Activated naive CD8-positive, alpha-beta T cell treated with anti-CD3 and anti-CD28 coated beads, Interleukin-2, amount 50 U/mL, for 16 hours (primary cell): Measurements from ENCODE around the gene XRRA1.
"Not testable (repeated sequence)": the region's sequence is repeated elsewhere in the genome, so short reads cannot be mapped to it uniquely, and the experiment has no call there.

Experiments
- DNase-seq: peaks from one replicate; pipeline ENCODE4 v3.0.0-alpha.2; 2020; ENCODE audit warnings: low read depth, low spot score

Gene XRRA1

DNA sequence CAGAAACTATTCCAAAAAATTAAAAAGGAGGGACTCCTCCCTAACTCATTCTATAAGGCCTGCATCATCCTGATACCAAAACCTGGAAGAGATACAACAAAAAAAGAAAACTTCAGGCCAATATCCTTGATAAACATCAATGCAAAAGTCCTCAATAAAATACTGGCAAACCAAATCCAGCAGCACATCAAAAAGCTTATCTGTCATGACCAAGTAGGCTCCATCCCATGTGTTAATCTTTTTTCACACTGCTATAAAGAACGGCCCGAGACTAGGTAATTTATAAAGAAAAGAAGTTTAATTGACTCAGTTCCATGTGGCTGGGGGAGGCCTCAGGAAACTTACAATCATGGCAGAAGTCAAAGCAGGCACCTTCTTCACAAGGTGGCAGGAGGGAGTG, 123.3 kb downstream of the XRRA1 start:
- DNase-seq = not testable (repeated sequence)

DNA sequence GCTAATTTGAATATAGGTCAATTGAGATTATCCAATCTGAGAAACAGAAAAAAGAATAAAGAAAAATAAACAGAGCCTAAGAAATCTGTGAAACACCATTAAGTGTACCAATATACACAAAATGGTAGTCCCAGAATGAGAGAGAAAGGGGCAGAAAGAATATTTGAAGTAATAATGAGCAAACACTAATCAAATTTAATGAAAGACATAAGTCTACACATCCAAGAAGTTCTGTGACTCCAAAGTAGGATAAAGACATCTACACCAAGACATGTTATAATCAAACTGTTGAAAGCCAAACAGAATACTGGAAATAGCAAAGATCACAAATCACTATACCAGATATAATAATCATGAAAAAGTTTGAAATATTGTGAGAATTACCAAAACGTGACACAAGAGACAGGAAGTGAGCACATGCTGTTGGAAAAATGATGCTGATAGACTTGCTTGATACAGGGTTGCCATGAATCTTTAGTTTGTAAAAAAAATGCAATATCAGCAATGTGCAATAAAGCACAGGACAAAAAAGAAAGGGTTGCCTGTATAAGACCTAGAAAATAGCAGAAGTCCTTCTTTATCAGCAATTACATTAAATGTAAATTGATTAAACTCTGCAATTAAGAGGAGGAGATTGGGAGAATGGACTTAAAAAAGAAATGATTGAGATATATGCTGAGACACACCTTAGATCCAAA, 124.5 kb downstream of the XRRA1 start:
- DNase-seq = no peak

DNA sequence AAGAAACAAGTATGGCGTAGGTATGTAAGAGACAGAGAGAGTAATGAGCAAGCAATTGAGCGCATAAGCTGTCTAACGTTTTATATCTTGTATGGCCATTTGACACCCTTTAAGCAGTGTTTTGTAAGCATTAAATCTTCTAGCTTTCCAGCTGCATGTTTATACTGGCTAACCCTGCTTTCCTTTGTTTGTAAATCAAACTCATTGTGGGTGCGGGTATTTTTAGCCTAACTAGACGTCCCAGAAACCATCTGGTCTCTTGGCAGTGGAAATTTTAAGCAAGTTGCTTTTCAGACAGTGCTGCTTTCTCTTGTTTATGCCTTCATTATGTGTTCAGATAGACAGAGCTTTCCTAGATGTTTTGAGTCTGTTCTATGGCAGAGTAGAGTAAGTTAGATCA, 126.7 kb downstream of the XRRA1 start:
- no peak for DNase-seq

GRCh38 chr11:74820763-74821162, 128.1 kb downstream of the XRRA1 start:
- DNase-seq = no peak

- no peak for DNase-seq
Measured at GRCh38 chr11:74819400-74819799, 129.5 kb downstream of the XRRA1 start.

- DNase-seq = no peak
Measured at GRCh38 chr11:74818283-74818946, 130.5 kb downstream of the XRRA1 start.

GRCh38 chr11:74816664-74817063, 132.2 kb downstream of the XRRA1 start:
- no peak for DNase-seq

- DNase-seq = no peak
Measured at GRCh38 chr11:74815966-74816365, 132.9 kb downstream of the XRRA1 start.

DNA sequence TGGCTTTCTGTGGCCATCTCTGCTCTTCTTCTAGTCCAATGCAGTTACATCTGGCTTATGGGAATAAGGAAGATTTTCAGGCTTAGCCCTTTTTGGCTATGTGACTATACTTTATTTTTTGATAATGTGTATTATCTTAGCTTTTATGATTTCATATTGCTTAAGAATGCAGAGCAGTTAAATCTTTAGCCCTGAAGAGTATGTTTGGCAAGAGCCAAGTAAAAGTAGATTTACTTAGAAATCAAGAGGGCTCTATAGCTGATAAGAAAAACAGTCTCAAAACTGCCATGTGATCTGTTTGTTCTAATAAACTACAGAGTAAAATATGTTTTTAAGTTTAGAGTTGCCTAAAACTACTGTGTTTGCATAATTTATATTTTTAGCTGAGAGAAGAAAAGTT, 139.1 kb downstream of the XRRA1 start:
- no peak for DNase-seq

GRCh38 chr11:74806267-74806666, 142.6 kb downstream of the XRRA1 start:
- no peak for DNase-seq

- DNase-seq = no peak
Measured at GRCh38 chr11:74791333-74792100, 157.4 kb downstream of the XRRA1 start.
